Cerebellar nuclear complex (tissue), 1 donor: ENCODE data around the gene GGT5.
"Not testable (repeated sequence)": the region's sequence is repeated elsewhere in the genome, so short reads cannot be mapped to it uniquely, and the experiment has no call there.

ENCODE experiments used
- DNase-seq, 2 experiments: peaks; one replicate each; lab custom pipeline; 2025; lab: John Stamatoyannopoulos, UW

The GGT5 gene, protein sequence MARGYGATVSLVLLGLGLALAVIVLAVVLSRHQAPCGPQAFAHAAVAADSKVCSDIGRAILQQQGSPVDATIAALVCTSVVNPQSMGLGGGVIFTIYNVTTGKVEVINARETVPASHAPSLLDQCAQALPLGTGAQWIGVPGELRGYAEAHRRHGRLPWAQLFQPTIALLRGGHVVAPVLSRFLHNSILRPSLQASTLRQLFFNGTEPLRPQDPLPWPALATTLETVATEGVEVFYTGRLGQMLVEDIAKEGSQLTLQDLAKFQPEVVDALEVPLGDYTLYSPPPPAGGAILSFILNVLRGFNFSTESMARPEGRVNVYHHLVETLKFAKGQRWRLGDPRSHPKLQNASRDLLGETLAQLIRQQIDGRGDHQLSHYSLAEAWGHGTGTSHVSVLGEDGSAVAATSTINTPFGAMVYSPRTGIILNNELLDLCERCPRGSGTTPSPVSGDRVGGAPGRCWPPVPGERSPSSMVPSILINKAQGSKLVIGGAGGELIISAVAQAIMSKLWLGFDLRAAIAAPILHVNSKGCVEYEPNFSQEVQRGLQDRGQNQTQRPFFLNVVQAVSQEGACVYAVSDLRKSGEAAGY

GRCh38 chr22:24245030-24245431 lies at the start of gene GGT5:
Gene GGT5 (minus strand): TSS chr22:24245082. CDS start chr22:24244725, 357 bp downstream.
- DNase-seq = not testable (repeated sequence)

DNA sequence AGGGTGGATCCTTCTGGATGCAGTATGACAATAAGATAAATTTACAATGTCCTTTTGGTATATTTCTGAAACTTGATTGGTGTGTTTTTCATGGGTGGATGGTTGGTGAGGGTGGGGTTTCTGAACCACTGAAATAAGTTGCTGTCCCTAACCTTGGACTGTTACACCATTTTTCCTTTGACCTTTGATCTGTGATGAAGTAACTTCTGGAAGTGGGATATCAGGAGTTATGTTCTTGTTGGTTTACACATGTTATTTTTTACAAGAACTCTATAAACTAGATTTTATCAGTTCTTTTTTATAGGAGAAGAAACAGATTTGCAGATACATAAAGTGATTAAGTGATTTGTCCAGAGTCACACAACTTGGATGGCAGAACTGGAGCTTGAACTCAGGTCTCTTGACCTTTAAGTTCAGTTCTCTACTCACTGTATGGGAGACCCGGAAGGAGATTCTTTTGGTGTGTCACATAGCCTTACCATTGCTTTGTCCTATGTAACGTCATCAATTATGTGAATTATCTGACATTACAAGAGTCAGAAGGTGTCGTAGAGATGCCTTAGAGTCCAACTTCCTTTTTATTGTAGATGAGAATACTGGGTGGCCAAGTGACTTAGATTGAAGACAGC lies 47.4 kb upstream of the GGT5 start:
- DNase-seq = not testable (repeated sequence)

DNA sequence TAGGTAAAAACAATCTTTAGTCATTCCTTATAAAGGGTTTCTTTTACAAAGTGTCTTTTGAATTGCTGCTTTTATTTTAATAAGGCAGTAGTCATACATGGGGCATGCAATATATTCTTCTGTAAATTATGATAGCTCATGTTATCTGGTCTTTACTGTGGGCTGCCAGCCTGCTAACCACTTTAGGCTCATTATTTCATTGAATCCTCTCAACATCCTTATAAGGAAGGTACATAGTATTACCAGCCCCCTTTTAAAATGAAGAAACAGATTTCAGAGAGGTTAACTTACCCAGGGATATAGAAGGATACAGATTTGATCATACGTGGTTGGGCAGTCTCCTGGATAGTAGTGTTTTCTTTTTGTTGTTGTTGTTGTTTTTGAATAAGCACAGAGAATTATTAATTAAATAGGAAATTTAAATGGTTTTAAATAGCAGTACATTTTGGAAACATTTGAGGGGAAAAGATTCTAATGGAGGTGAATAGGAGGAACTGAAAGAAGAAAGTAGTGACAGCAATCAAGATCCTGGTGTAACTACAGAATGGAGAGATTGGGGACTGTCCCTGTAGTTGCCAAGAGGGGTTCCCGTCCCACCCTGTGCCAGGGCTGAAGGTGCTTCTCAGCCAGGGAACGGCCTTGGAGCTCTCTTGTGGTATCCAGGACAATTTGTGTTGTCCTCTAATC lies 46.8 kb upstream of the GGT5 start:
- no peak for DNase-seq

DNA sequence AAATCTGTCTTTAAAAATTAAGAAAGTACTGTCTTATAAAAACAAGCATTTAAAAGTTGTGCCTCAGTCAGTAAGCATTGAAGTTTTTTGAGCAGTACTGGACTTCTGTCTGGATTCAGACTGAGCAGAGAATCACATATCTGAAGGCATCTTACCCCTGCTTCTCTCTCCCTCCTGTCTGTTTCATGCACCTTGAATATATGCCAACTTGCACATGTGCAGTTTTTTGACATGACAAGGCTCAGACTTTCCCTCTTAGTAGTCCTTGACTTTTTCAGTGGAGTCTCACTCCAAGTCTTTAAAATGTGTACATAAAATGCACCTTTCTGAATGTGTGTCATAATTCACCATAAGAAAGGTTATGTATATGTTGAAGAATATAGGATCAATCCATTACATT lies 45.6 kb upstream of the GGT5 start:
- DNase-seq = no peak

DNA sequence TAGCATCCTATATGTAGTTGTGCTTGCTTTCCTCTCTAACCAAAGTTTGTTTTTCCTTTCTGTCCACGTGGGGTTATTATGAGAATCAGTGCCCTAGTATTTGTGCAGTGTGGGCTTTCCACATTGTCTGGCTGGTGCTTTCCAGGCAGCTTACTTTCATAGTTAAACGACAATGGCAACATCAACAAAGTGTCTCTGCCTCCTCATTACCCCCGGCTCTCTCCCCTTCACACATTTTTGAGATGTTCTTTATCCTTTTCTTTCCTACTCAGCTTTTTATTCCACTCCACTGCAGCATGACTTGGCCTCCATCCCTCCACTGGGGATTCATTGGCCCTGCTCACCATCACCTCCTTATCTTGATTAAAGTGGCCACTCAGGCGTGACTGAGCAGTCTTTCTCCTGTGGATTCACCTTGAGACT lies 44.9 kb upstream of the GGT5 start:
- DNase-seq = peak in 1 of 2 experiments; percentile 20

GRCh38 chr22:24289114-24289513 lies 44.2 kb upstream of the GGT5 start:
- no peak for DNase-seq

DNA sequence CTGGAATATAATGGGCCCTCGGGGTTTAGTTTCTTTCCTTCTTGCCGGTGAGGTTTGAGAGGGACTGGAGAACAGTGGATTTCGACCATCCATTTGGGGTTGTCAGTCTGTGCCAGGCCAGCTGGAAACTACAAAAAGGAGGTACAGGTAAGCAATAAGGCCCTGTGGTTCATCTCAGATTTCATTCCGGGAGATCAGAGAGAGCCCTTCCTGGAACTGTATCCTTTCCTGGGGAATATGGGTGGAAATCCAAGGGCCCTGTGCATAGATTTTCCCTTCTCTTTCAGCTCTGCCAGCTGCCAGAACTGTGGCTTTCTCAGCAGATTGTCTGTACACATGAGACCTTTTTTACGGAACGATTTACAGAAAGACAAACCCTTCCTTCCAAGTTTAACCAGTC lies 42.9 kb upstream of the GGT5 start:
- DNase-seq = not testable (repeated sequence)

- DNase-seq = not testable (repeated sequence)
Observed at GRCh38 chr22:24287212-24287611, 42.3 kb upstream of the GGT5 start.

GRCh38 chr22:24285245-24285644 lies 40.4 kb upstream of the GGT5 start:
- DNase-seq = no peak

GRCh38 chr22:24284747-24285203 lies 39.9 kb upstream of the GGT5 start:
- DNase-seq = no peak

GRCh38 chr22:24282401-24282800 lies 37.5 kb upstream of the GGT5 start:
- no peak for DNase-seq

- not testable (repeated sequence) for DNase-seq
Observed at GRCh38 chr22:24280363-24280762, 35.5 kb upstream of the GGT5 start.

DNA sequence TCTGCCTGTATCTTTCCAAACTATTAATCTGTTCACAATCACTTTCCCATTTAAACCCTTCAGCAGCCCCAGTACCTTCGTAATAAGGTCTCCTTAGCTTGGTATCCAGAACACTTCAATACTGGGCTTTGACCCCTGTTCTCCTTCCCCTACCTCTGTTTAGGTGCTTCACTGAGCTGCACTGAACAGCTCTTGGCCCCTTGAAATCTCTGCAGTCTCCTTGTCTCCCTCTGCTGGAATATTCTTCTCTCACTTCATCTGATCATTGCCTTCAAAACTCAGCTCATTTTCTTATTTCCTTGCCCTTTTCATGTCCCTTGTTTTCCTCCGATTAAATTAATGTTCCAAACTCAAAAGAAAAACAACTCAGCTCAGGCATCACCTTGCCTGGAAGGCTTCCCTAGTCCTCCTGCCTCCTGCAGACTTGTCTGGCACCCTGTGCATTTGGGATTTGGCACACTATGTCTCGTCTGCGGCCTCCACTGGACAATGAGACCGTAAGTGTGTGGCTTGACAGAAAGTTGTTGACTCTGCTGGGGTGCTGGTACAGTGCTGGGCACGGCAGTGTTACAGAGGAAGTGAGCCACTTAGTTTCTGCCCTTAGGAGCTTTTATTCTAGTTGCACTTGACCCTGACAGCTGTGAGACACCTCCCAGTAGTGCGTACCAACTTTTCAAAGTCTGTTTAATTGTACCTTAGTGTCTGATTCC lies 30.0 kb upstream of the GGT5 start:
- DNase-seq = not testable (repeated sequence)

GRCh38 chr22:24273906-24274305 lies 29.0 kb upstream of the GGT5 start:
- not testable (repeated sequence) for DNase-seq

GRCh38 chr22:24273031-24273430 lies 28.1 kb upstream of the GGT5 start:
- DNase-seq = not testable (repeated sequence)

GRCh38 chr22:24271386-24271854 lies 26.5 kb upstream of the GGT5 start:
- DNase-seq = no peak

DNA sequence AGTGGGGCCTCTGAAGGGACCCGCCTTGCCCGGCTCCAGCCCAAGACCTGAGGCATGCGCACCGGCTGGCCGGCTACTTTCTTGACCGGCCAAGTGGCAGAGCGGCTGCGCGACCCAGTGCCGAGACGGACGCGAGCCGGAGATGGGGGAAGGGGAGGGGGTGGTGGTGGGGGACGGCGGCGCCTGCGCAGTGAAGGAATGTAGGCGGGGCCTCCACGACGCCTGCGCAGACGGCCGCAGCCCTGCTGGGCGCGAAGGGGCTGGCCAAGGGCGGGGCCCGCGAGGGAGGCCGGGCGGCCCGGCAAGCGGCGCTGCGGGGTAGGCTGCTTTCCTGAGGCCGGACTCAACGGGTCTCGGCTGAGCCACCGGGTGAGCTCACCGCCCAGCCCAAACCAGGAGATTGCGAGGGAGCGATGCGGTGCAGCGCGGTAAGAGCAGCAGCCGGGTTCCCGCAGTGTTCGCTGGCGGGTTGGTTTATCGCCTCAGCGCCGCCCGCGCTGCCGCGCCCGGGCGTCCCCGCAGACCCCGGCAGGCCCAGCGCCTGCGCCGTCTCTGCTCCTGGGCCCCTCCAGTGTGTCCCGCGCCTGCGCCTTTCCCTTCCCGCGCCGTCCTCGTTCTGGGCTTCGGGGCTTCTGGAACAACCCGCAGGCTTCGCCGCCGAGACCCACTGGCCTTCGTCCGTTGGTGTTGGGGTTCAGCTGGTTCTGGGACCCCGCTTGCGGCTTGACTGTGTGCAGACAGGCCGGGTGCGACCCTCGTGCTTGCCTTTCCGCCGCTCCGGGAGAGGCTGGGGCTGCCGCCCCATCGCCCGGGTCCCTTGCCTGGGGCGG lies 25.9 kb upstream of the GGT5 start, which contains the start of gene SPECC1L:
TSS of gene SPECC1L (plus strand) at position 276 of the 830 bp plus-strand sequence. CDS start 31,401 bp downstream, outside the sequence.
- DNase-seq = peak in 1 of 2 experiments; percentile 75

- DNase-seq = not testable (repeated sequence)
Observed at GRCh38 chr22:24266495-24266894, 21.6 kb upstream of the GGT5 start.

DNA sequence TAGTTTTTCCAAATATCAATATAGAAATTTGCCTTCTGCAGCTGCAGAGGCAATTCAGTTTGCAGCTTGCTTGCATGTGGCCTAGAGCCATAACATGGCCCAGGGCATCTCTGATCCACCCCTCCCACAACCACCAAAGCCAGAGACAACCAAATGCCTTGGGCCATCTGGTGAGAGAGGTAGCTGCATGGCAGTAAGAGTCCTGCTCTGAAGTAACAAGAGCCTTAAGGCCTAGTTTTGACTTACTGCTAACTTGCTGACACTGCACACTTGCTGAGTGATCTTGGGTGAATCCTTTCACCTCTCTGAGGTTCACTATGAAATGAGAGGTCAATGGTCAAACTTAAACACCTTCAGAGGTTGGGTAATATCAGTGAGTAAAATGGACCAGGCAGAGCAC lies 20.9 kb upstream of the GGT5 start:
- no peak for DNase-seq

DNA sequence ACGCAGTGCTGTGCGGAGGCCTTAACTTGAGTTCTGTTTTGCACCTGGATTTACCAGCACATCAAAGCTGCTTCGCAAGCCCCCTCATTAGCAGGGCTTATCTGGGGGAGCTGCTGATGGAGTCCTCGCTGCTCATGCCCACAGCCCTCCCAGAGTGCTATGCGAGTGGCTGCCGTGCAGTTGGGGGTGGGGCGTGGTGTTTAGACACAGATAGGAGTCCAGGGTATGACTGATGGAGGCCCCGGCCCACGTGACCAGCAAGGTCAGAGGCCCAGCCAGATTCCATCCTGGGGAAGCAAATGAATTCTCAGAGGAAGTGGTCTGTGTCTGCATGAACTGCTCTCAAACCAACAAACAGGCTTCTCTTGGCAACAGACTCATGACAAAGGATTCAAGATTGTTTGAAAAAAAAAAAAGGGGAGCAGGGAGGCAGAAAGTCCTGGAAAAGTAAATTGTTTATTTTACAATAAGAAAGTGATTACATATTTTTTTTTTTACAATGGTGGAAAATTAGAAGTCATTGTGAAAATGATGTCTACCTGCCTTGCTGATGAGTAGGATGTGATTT lies 19.5 kb upstream of the GGT5 start:
- not testable (repeated sequence) for DNase-seq
